ENCODE data around the gene FBXW5.

The FBXW5 gene

GRCh38 chr9:136960938-136961275, 16.4 kb upstream of the FBXW5 start:
- H3K4me3 ChIP-seq (ENCODE audit: low read length) = no peak overlapping the region
- no peak for TF ChIP-seq ZNF274 (IDR thresholded peaks at IDR 0.05; ENCODE audit: low read depth, low read length)

DNA sequence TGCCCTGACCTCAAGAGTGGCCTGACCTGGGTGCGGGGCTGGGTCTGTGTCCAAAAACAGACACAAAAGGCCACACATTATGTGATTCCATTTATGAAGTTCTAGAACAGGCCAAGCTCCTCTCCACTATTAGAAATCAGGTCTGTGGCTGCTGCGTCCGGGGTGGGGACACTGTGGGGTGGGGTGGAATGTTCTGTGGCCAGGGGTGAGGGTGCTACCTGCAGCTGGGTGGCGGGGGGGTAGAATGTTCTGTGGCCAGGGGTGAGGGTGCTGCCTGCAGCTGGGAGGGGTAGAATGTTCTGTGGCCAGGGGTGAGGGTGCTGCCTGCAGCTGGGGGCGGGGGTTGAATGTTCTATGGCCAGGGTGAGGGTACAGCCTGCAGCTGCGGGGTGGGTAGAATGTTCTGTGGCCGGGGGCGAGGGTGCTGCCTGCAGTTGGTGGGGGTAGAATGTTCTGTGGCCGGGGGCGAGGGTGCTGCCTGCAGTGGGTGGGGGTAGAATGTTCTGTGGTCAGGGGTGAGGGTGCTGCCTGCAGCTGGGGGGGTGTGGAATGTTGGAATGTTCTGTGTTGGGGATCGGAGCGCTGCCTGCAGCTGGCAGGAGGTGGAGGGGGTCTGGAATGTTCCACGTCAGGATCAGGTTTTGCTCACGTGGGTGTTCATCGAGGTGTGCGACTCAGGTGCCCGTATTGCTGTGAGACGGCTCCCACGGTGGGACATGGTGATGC, 15.8 kb upstream of the FBXW5 start:
- H3K4me3 ChIP-seq (ENCODE audit: low read length) = no peak overlapping the region
- TF ChIP-seq ZNF274 (IDR thresholded peaks at IDR 0.05; ENCODE audit: low read depth, low read length) = no peak

DNA sequence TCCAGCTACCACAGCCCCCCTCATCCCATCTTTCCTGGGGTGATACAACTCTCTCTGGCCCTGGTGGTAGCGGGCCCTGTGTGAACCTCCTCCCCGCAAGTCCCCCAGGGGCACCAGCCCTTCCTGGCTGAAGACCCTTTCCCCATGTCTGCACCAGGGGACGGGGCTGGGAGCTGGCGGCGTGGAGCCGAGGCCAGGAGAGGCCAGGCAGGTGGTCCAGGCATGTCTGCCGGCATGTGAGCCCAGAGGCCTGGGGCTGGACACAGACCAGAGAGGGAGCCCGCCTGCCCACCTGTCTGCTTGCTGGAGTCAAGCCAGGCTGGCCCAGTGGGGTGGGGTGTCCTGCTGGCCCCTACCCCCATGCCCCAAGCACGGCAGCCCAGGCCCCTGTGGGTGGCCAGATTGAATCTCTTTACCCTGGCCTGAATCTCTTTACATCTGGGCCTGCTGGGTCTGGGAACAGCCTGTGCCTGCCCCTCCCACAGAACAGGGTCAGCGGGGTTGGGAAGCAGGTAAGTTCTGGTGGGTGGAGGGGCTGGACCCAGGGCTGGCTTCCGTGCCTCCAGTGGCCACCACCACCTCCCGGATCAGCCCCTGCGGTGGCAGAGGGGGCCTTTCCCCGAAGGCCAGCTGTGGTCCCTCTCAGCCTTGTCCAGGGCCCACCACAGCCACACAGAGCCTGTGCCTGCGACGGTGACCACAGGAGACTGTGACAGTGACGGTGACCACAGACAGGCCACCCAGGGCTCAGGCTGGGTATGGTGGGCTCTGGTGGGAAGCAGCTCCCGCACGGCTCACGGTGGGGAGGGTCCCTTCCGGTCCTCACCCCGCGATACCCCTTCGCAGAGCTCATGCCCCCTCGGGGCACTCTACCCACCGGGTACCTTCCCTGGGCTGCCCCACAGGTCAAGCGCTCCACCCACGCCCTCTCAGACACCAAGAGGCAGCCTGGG, 14.6 kb upstream of the FBXW5 start:
- H3K4me3 ChIP-seq (ENCODE audit: low read length) = no peak overlapping the region
- no peak for TF ChIP-seq ZNF274 (IDR thresholded peaks at IDR 0.05; ENCODE audit: low read depth, low read length)

DNA sequence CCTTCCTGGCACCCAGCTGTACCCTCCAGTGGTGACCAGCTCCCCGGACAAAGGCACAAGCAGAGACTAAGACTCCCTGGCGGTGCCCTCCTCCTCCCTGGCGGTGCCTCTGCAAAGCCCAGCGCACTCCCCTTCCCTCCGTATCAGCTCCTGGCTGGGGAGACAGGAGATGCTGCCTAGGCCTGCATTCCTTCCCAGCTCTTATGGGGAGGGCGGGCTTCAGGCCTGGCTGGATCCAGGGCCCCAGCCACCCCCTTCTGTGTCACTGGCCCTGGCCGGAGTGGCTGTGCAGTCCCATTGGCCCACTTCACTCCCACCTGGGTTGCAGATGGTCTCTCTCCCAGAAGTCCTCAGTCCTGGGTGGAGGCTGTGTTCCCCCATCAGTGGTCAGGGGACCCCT, 13.9 kb upstream of the FBXW5 start:
- no peak for TF ChIP-seq ZNF274 (IDR thresholded peaks at IDR 0.05; ENCODE audit: low read depth, low read length)
- H3K4me3 ChIP-seq (ENCODE audit: low read length) = no peak overlapping the region

DNA sequence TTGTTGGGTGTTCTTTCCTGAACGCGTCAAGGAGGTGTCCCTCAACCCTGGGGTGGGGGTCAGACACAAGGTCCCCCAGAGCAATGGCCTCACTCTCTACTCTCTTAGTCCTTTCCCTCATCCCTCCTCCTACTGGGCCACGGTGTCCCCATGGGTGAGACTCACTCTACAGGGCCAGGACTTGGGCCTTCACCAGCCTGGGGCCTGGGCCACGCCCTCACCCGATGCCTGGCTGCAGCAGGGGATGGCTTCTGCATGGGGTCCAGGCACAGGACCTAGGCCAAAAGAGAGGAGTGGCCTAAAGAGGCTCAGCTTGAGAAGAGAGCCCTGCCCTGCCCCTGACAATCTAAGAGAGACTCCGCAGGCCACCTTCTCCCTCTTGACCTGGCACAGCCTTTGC, 13.4 kb upstream of the FBXW5 start:
- H3K4me3 ChIP-seq (ENCODE audit: low read length) = no peak overlapping the region
- no peak for TF ChIP-seq ZNF274 (IDR thresholded peaks at IDR 0.05; ENCODE audit: low read depth, low read length)

DNA sequence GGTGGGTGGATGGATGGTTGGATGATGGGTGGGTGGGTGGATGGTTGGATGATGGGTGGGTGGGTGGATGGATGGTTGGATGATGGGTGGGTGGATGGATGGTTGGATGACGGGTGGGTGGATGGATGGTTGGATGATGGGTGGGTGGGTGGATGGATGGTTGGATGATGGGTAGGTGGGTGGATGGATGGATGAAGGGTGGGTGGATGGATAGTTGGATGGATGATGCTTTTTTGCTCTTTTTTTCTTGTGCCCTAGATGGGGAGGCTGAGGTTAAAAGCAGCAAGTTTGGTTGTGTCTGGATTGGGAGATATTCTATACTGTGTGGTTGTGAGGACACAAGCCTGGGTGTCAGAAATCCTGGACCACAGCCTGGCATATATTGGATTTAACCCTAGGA, 12.9 kb upstream of the FBXW5 start:
- no peak for TF ChIP-seq ZNF274 (IDR thresholded peaks at IDR 0.05; ENCODE audit: low read depth, low read length)
- no peak overlapping the region for H3K4me3 ChIP-seq (ENCODE audit: low read length)

GRCh38 chr9:136956604-136957003, 12.1 kb upstream of the FBXW5 start:
- TF ChIP-seq ZNF274 (IDR thresholded peaks at IDR 0.05; ENCODE audit: low read depth, low read length) = no peak
- no peak overlapping the region for H3K4me3 ChIP-seq (ENCODE audit: low read length)

GRCh38 chr9:136955943-136956335, 11.4 kb upstream of the FBXW5 start:
- no peak for TF ChIP-seq ZNF274 (IDR thresholded peaks at IDR 0.05; ENCODE audit: low read depth, low read length)
- H3K4me3 ChIP-seq (ENCODE audit: low read length) = no peak overlapping the region

GRCh38 chr9:136955202-136955942, 10.8 kb upstream of the FBXW5 start:
- H3K4me3 ChIP-seq (ENCODE audit: low read length) = no peak overlapping the region
- no peak for TF ChIP-seq ZNF274 (IDR thresholded peaks at IDR 0.05; ENCODE audit: low read depth, low read length)

DNA sequence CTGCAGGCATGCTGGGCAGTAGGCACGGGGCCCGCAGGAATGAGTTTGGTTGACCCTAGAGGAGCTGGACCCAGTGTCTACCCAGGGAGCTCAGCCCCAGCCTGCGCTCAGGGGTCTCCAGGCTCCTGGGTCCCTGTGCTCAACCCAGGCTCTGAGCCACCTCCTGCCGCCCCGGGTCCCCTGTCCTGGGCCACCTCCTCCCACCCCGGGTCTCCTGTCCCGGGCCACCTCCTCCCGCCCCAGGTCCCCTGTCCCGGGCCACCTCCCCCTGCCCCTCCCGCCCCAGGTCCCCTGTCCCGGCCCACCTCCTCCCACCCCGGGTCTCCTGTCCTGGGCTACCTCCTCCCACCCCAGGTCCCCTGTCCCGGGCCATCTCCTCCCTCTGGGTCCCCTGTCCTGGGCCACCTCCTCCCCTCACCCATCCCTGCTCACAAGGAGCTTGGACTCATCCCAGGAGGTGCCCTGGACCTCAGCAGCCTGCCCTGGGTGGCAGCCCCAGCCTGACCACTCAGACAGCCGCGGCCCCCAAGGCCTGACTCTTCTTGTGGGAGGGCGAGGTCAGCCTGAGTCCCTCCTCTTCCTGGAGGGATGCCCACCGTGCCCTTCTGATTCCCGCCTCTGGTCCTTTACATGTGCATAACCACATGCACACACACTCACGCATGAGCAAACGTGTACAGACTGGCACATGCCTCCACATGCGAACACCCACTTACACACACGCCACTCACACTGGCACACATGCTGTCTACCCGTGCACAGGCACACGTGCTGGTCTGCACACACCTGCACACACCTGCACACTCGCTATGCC, 9.9 kb upstream of the FBXW5 start:
- TF ChIP-seq ZNF274 (IDR thresholded peaks at IDR 0.05; ENCODE audit: low read depth, low read length) = no peak
- no peak overlapping the region for H3K4me3 ChIP-seq (ENCODE audit: low read length)

DNA sequence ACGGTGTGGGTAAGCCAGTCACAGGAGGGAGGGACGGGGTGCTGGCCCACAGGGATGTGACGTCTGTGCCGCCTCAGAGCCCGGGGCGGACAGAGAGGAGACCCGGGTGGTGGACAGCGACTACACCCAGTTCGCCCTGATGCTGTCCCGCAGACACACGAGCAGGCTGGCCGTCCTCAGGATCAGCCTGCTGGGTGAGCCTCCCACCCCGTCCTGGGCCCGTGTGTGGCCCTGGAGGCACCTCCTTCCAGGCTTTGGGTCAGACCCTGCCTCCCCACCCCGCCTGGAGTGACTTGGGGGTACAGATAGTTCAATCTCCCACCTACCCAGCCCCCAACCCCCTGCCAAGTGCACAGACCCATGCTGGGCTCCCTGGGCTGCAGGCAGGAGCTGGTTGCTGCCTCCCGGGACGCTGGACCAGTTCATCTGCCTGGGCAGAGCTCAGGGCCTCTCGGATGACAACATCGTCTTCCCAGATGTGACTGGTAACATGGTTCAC, 9.3 kb upstream of the FBXW5 start:
- TF ChIP-seq ZNF274 (IDR thresholded peaks at IDR 0.05; ENCODE audit: low read depth, low read length) = no peak
- no peak overlapping the region for H3K4me3 ChIP-seq (ENCODE audit: low read length)

DNA sequence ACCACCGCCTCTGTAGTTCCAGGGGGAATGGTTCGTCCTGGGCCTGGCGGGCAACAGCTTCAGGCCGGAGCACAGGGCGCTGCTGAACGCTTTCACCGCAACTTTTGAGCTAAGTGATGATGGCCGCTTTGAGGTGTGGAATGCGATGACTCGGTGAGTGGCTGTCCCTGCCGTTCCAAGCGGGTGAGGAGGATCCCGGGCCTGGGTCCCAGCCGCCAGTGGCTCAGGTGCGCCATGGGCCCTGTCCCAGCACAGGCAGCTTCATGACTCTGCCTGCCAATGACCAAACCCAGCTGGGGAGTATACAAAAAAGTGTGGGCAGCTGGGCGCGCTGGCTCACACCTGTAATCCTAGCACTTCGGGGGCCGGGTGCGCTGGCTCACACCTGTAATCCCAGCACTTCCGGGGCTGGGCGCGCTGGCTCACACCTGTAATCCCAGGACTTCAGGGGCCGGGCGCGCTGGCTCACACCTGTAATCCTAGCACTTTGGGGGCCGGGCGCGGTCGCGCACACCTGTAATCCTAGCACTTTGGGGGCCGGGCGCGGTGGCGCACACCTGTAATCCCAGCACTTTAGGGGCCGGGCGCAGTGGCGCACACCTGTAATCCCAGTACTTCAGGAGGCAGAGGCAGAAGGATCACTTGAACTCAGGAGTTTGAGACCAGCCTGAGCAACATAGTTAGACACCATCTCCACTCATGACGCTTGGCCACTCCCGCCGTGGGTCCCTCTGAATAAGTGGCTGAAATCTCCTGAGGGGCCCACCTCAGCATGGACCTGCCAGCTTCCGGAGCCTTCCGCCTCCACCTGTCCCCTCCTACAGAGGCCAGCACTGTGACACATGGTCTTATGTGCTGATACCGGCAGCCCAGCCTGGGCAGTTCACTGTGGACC, 8.6 kb upstream of the FBXW5 start:
- no peak for TF ChIP-seq ZNF274 (IDR thresholded peaks at IDR 0.05; ENCODE audit: low read depth, low read length)

More for the DNA sequence above, 8.6 kb upstream of the FBXW5 start:
- no peak overlapping the region for H3K4me3 ChIP-seq (ENCODE audit: low read length)
